ENCODE results near the gene GALNT17.

Gene GALNT17

DNA sequence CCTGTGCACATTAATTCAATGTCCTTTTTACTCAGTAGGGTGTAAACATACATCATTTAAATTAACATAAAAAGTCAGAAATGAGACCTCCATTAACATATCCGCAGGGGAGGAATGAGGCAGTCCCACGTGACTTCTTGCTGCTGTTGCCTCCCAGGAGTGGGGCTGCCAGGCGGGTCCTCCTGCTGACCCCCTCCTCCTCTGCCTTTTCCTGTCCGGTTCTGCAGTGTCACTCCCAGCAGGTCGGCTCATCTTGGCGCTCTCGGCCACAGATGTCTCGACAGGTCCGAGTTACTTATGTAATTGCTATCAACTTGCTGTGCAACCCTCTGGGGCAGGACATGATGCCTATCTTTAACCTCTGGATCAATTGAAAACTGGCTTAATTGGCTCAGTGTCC is 329.6 kb downstream of the GALNT17 start:
- TF ChIP-seq GATA3 (IDR thresholded peaks at IDR 0.05; ENCODE audit: low read depth, low read length) (no peak), GATA2 (IDR thresholded peaks at IDR 0.05; ENCODE audit: low read depth, low read length) (no peak)

DNA sequence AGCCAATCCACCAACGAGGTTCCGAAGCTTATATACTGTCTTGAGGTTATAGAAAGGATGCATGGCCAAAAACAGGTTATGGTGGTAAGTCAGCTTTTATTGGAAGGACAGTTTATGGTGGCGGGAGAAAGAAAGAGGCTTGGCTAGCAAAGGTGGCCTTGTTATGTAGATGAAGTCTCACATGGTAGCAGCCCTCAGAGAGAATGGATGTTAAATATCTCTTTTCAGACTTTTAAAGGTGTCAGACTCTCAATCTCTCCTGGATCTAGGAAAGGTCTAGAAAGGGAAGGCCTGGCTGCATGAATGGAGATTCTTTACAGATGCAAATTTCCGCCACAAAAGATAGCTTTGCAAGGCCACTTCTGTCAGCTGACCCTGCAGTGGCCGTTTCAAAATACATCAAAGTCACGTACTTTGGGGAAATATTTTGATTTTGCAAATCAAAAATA is 333.8 kb downstream of the GALNT17 start:
- TF ChIP-seq GATA2 (IDR thresholded peaks at IDR 0.05; ENCODE audit: low read depth, low read length) (no peak), GATA3 (IDR thresholded peaks at IDR 0.05; ENCODE audit: low read depth, low read length) (no peak)

- no peak for TF ChIP-seq GATA3 (IDR thresholded peaks at IDR 0.05; ENCODE audit: low read depth, low read length)
- TF ChIP-seq GATA2 (IDR thresholded peaks at IDR 0.05; ENCODE audit: low read depth, low read length): no peak
Observed at GRCh38 chr7:71466448-71467145, 334.7 kb downstream of the GALNT17 start.

- TF ChIP-seq GATA2 (IDR thresholded peaks at IDR 0.05; ENCODE audit: low read depth, low read length): no peak
- TF ChIP-seq GATA3 (IDR thresholded peaks at IDR 0.05; ENCODE audit: low read depth, low read length): no peak
Observed at GRCh38 chr7:71470326-71470725, 338.4 kb downstream of the GALNT17 start.

DNA sequence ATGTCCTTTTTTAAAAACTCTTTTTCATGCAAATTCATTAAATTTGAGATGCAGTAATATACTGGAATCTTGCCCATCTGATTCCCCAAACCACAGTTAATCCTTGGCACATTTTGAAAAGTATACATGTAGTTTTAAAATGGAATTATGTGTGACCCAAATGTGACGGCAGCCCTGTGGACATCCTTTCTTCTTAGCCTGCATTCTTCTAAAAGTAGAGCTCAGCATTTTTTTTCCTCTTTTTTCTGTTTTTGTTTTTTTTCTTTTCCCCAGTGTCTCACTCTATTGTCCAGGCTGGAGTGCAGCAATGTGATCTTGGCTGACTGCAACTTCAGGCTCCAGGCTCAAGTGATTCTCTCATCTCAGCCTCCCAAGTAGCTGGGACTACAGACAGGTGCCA is 338.9 kb downstream of the GALNT17 start:
- TF ChIP-seq GATA2 (IDR thresholded peaks at IDR 0.05; ENCODE audit: low read depth, low read length): no peak
- TF ChIP-seq GATA3 (IDR thresholded peaks at IDR 0.05; ENCODE audit: low read depth, low read length): no peak

DNA sequence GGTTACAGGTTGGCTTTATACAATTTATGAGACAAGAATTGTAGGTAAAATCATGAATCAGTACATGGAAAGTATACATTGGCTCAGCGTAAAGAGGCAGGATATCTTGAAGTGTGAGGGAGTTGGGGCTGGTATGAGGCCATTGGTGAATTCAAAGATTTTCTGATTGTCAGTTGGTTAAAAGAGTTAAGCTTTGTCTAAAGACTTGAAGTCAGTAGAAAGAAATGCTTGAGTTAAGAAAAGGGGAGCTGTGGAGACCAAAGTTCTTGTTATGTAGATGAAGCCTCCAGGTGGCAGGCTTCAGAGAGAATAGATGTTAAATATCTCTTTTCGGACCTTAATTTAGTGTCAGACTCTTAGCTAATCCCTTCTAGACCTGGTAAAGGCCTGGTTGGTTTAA is 341.0 kb downstream of the GALNT17 start:
- no peak for TF ChIP-seq GATA3 (IDR thresholded peaks at IDR 0.05; ENCODE audit: low read depth, low read length)
- TF ChIP-seq GATA2 (IDR thresholded peaks at IDR 0.05; ENCODE audit: low read depth, low read length): no peak

DNA sequence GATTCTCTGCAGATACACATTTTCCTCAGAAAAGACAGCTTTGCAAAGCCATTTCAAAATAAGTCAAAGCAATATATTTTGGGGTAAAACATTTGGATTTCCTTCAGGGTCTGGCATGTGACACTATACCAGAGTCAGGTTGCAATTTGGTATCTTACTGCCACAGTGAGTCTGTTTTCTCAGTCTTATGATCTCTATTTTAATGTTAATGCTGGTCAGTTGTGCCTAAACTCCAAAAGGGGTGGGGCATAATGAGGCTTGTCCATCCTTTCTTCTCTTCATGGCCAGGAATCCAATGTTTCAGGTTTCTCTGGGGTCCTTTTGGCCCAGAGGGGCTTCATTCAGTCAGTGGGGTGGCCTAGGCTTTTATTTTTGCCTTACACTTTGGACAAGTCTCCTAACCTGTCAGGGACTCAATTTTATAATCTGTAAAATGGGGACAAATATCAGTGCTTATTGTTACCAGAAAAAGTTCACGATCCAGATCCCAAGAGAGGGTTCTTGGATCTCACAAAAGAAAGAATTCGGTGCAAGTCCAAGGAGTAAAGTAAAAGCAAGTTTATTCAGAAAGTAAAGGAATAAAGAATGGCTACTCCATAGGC is 341.5 kb downstream of the GALNT17 start:
- TF ChIP-seq GATA2 (IDR thresholded peaks at IDR 0.05; ENCODE audit: low read depth, low read length) (no peak), GATA3 (IDR thresholded peaks at IDR 0.05; ENCODE audit: low read depth, low read length) (no peak)

DNA sequence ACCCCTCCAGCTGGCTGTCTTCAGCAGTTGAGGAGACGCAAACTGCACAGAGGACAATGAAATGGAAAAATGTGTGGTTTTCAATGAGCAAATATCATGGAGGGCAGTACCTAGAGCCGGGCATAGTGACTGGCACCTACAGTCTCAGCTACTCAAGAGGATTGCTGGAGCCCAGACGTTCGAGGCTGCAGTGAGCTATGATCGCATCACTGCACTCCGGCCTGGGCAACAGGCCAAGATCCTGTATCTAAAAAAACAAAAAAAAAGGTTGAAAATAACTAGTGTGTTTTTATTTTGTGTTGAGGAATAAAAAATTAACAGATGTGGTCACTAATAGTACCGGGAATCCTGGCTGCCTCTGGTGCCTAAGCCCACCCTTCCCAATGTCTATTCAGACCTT is 345.5 kb downstream of the GALNT17 start:
- TF ChIP-seq GATA2 (IDR thresholded peaks at IDR 0.05; ENCODE audit: low read depth, low read length) (no peak), GATA3 (IDR thresholded peaks at IDR 0.05; ENCODE audit: low read depth, low read length) (no peak)

- TF ChIP-seq GATA2 (IDR thresholded peaks at IDR 0.05; ENCODE audit: low read depth, low read length) (no peak), GATA3 (IDR thresholded peaks at IDR 0.05; ENCODE audit: low read depth, low read length) (no peak)
Observed at GRCh38 chr7:71479231-71479630, 347.3 kb downstream of the GALNT17 start.

DNA sequence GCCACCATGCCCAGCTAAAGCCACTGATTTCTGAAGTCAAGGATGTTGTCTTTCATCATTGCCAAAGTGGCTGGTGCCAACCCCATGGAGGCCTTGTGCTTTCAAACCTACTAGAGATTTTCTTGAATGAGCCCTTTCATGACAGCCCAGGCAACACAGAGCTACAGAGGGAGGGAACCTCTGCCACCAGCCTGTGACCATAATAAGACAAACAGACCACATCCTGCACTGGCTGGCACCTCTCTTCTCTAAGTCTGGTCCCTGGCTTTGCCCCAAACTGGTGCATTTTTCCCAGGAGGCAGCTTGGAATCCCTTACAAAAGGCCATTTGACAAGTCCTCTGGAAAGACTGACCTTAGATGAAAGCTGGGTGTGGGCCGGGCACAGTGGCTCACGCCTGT is 348.8 kb downstream of the GALNT17 start:
- no peak for TF ChIP-seq GATA3 (IDR thresholded peaks at IDR 0.05; ENCODE audit: low read depth, low read length)
- no peak for TF ChIP-seq GATA2 (IDR thresholded peaks at IDR 0.05; ENCODE audit: low read depth, low read length)

DNA sequence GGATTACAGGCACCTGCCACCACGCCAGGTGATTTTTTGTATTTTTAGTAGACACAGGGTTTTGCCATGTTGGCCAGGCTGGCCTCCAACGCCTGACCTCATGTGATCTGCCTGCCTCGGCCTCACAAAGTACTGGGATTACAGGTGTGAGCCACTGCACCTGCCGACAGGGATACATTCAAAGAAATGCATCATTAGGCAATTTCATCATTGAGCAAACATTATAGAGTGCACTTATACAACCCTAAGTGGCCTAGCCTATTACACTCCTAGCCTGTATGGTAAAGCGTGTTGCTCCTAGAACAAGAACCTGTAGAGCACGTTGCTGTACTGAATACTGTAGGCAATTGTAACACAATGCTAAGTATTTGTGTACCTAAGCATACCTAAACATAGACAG is 350.3 kb downstream of the GALNT17 start:
- no peak for TF ChIP-seq GATA2 (IDR thresholded peaks at IDR 0.05; ENCODE audit: low read depth, low read length)
- TF ChIP-seq GATA3 (IDR thresholded peaks at IDR 0.05; ENCODE audit: low read depth, low read length): no peak

DNA sequence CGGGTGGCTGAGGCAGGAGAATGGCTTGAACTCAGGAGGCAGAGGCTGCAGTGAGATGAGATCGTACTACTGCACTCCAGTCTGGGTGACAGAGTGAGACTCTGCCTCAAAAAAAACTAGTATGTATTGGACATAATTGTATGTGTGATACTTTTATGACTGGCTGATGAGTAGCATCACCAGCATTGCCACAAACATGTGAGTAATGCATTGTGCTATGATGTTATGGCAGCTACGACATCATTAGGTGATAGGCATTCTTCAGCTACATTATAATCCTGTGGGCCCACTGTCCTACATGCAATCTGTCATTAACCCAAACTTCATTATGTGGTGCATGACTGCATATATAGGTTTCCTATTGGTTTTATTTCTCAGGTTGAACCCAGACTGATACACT is 352.4 kb downstream of the GALNT17 start:
- TF ChIP-seq GATA3 (IDR thresholded peaks at IDR 0.05; ENCODE audit: low read depth, low read length) (no peak), GATA2 (IDR thresholded peaks at IDR 0.05; ENCODE audit: low read depth, low read length) (no peak)

- no peak for TF ChIP-seq GATA3 (IDR thresholded peaks at IDR 0.05; ENCODE audit: low read depth, low read length)
- TF ChIP-seq GATA2 (IDR thresholded peaks at IDR 0.05; ENCODE audit: low read depth, low read length): no peak
Observed at GRCh38 chr7:71485586-71485985, 353.6 kb downstream of the GALNT17 start.

DNA sequence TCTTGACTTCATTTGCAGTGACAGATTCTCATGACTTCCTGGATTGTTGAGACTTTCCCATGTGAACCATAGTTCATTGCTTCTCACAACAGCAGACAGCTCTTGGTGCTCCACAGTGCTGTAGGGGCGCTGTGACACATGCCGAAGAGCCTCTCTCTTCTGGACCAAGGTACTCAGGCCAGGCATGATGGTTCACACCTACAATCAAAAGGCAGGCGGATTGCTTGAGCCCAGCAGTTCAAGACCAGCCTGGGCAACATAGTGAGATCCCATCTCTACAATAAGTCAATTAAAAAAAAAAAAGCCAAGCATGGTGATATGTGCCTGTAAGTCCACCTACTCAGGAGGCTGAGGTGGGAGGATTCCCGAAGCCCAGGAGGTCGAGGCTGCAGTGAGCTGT is 354.5 kb downstream of the GALNT17 start:
- no peak for TF ChIP-seq GATA2 (IDR thresholded peaks at IDR 0.05; ENCODE audit: low read depth, low read length)
- no peak for TF ChIP-seq GATA3 (IDR thresholded peaks at IDR 0.05; ENCODE audit: low read depth, low read length)

GRCh38 chr7:71486856-71487628 is 355.1 kb downstream of the GALNT17 start:
- no peak for TF ChIP-seq GATA3 (IDR thresholded peaks at IDR 0.05; ENCODE audit: low read depth, low read length)
- TF ChIP-seq GATA2 (IDR thresholded peaks at IDR 0.05; ENCODE audit: low read depth, low read length): no peak

Measured in SH-SY5Y (cell line).